ENCODE data around the gene LIPE. TPM values are rescaled to one million over a fixed set of nuclear protein-coding genes. Genes with fewer than 3 reads are reported as not detected.

The LIPE gene
- total RNA-seq, 1 experiment from 2014 or later, result 8.2 TPM

GRCh38 chr19:42411581-42412178 is 15.5 kb downstream of the LIPE start:
- no peak overlapping the region for H3K4me3 ChIP-seq (ENCODE audit: insufficient read depth, low read depth, low read length)
- H3K36me3 ChIP-seq (replicated peaks; ENCODE audit: control insufficient read depth, insufficient read depth, low read length), result no peaks in the 10 kb centered on the region; the same call in none of the 2 replicates
- DNase-seq, result peak; percentile 22
- 0 out of 2 replicates have a peak, but pooled peaks cover 1% of the 10 kb centered on the region for H3K27me3 ChIP-seq (ENCODE audit: control insufficient read depth, insufficient read depth, low read length)

- peaks cover 1% of the 10 kb centered on the region for H3K36me3 ChIP-seq (replicated peaks; ENCODE audit: control insufficient read depth, insufficient read depth, low read length)
- no peak for DNase-seq
- H3K4me3 ChIP-seq (ENCODE audit: insufficient read depth, low read depth, low read length), result no peak overlapping the region
- 0 out of 2 replicates have a peak, but pooled peaks cover 1% of the 10 kb centered on the region for H3K27me3 ChIP-seq (ENCODE audit: control insufficient read depth, insufficient read depth, low read length)
Observed at GRCh38 chr19:42410371-42410770, 16.8 kb downstream of the LIPE start.

- Histone ChIP-seq H3K36me3 (replicated peaks; ENCODE audit: control insufficient read depth, insufficient read depth, low read length) (peaks cover 1% of the 10 kb centered on the region), H3K4me3 (ENCODE audit: insufficient read depth, low read depth, low read length) (no peak overlapping the region), H3K27me3 (ENCODE audit: control insufficient read depth, insufficient read depth, low read length) (0 out of 2 replicates have a peak, but pooled peaks cover 1% of the 10 kb centered on the region)
- peak; percentile 53 for DNase-seq
Observed at GRCh38 chr19:42409477-42409876, 17.7 kb downstream of the LIPE start.

- Histone ChIP-seq H3K27me3 (ENCODE audit: control insufficient read depth, insufficient read depth, low read length) (peaks cover 2% of the 10 kb centered on the region), H3K4me3 (ENCODE audit: insufficient read depth, low read depth, low read length) (no peak overlapping the region), H3K36me3 (replicated peaks; ENCODE audit: control insufficient read depth, insufficient read depth, low read length) (peaks cover 1% of the 10 kb centered on the region)
- DNase-seq, result no peak
Observed at GRCh38 chr19:42407816-42408175, 19.4 kb downstream of the LIPE start.

GRCh38 chr19:42407085-42407815 is 19.9 kb downstream of the LIPE start:
- peak; percentile 46 for DNase-seq
- Histone ChIP-seq H3K27me3 (ENCODE audit: control insufficient read depth, insufficient read depth, low read length) (peaks cover 7% of the 10 kb centered on the region), H3K36me3 (replicated peaks; ENCODE audit: control insufficient read depth, insufficient read depth, low read length) (peaks cover 1% of the 10 kb centered on the region), H3K4me3 (ENCODE audit: insufficient read depth, low read depth, low read length) (no peak overlapping the region)

GRCh38 chr19:42406111-42406510 is 21.1 kb downstream of the LIPE start:
- DNase-seq, result peak; percentile 51
- Histone ChIP-seq H3K36me3 (replicated peaks; ENCODE audit: control insufficient read depth, insufficient read depth, low read length) (peaks cover 1% of the 10 kb centered on the region), H3K27me3 (ENCODE audit: control insufficient read depth, insufficient read depth, low read length) (peaks cover 10% of the 10 kb centered on the region), H3K4me3 (ENCODE audit: insufficient read depth, low read depth, low read length) (no peak overlapping the region)

- no peak for DNase-seq
- peaks cover 1% of the 10 kb centered on the region for H3K36me3 ChIP-seq (replicated peaks; ENCODE audit: control insufficient read depth, insufficient read depth, low read length)
- no peak overlapping the region for H3K4me3 ChIP-seq (ENCODE audit: insufficient read depth, low read depth, low read length)
- H3K27me3 ChIP-seq (ENCODE audit: control insufficient read depth, insufficient read depth, low read length), result peaks cover 10% of the 10 kb centered on the region
Observed at GRCh38 chr19:42403586-42403985, 23.6 kb downstream of the LIPE start.

- Histone ChIP-seq H3K27me3 (ENCODE audit: control insufficient read depth, insufficient read depth, low read length) (peaks cover 10% of the 10 kb centered on the region), H3K36me3 (replicated peaks; ENCODE audit: control insufficient read depth, insufficient read depth, low read length) (peaks cover 1% of the 10 kb centered on the region), H3K4me3 (ENCODE audit: insufficient read depth, low read depth, low read length) (peak overlapping the region; percentile 64)
- DNase-seq, result peak; percentile 74
Observed at GRCh38 chr19:42402376-42403116, 24.6 kb downstream of the LIPE start.

GRCh38 chr19:42401365-42402303 is 25.6 kb downstream of the LIPE start:
- peaks cover 1% of the 10 kb centered on the region for H3K36me3 ChIP-seq (replicated peaks; ENCODE audit: control insufficient read depth, insufficient read depth, low read length)
- peak overlapping the region; percentile 64 for H3K4me3 ChIP-seq (ENCODE audit: insufficient read depth, low read depth, low read length)
- DNase-seq, result peak; percentile 94
- peaks cover 10% of the 10 kb centered on the region for H3K27me3 ChIP-seq (ENCODE audit: control insufficient read depth, insufficient read depth, low read length)

- Histone ChIP-seq H3K27me3 (ENCODE audit: control insufficient read depth, insufficient read depth, low read length) (peaks cover 10% of the 10 kb centered on the region), H3K36me3 (replicated peaks; ENCODE audit: control insufficient read depth, insufficient read depth, low read length) (no peaks in the 10 kb centered on the region; the same call in 1 of the 2 replicates), H3K4me3 (ENCODE audit: insufficient read depth, low read depth, low read length) (no peak overlapping the region)
- no peak for DNase-seq
Observed at GRCh38 chr19:42400404-42400803, 26.8 kb downstream of the LIPE start.

- no peak for DNase-seq
- Histone ChIP-seq H3K27me3 (ENCODE audit: control insufficient read depth, insufficient read depth, low read length) (peaks cover 5% of the 10 kb centered on the region), H3K4me3 (ENCODE audit: insufficient read depth, low read depth, low read length) (peak overlapping the region; percentile 81), H3K36me3 (replicated peaks; ENCODE audit: control insufficient read depth, insufficient read depth, low read length) (no peaks in the 10 kb centered on the region)
Observed at GRCh38 chr19:42397263-42398166, 29.7 kb downstream of the LIPE start.

- DNase-seq, result peak; percentile 100
- no peaks in the 10 kb centered on the region for H3K27me3 ChIP-seq (ENCODE audit: control insufficient read depth, insufficient read depth, low read length)
- no peaks in the 10 kb centered on the region for H3K36me3 ChIP-seq (replicated peaks; ENCODE audit: control insufficient read depth, insufficient read depth, low read length)
- H3K4me3 ChIP-seq (ENCODE audit: insufficient read depth, low read depth, low read length), result peak overlapping the region; percentile 81
Observed at GRCh38 chr19:42396381-42397262, 30.6 kb downstream of the LIPE start.
